ENCODE results near the gene ENPP1. TPM values are rescaled to one million over a fixed set of nuclear protein-coding genes. Genes with fewer than 3 reads are reported as not detected.

The ENPP1 gene
- polyA plus RNA-seq, 1 experiment = 30.4 TPM

GRCh38 chr6:131763749-131764148, 44.1 kb upstream of the ENPP1 start:
- ChIA-PET POLR2A (no interaction called here), CTCF (no interaction called here)
- Histone ChIP-seq H3K9me3 (ENCODE audit: control insufficient read depth, insufficient read depth, low read length) (no peaks in the 10 kb centered on the region), H3K27ac (ENCODE audit: low read depth, low read length) (no peak overlapping the region), H3K27me3 (ENCODE audit: control insufficient read depth, insufficient read depth, low read length) (no peaks in the 10 kb centered on the region), H3K4me3 (ENCODE audit: low read depth, low read length) (no peak overlapping the region)
- no peak for DNase-seq (ENCODE audit: low read depth, low spot score)
- no peak for TF ChIP-seq CTCF (IDR thresholded peaks at IDR 0.05; ENCODE audit: low read depth, low read length)

GRCh38 chr6:131764350-131764749, 43.5 kb upstream of the ENPP1 start:
- no peak for DNase-seq (ENCODE audit: low read depth, low spot score)

GRCh38 chr6:131765081-131765803, 42.6 kb upstream of the ENPP1 start:
- POLR2A ChIA-PET = no interaction called here
- Histone ChIP-seq H3K4me3 (ENCODE audit: low read depth, low read length) (no peak overlapping the region), H3K9me3 (ENCODE audit: control insufficient read depth, insufficient read depth, low read length) (no peaks in the 10 kb centered on the region), H3K27me3 (ENCODE audit: control insufficient read depth, insufficient read depth, low read length) (no peaks in the 10 kb centered on the region), H3K27ac (ENCODE audit: low read depth, low read length) (no peak overlapping the region)
- no peak for TF ChIP-seq CTCF (IDR thresholded peaks at IDR 0.05; ENCODE audit: low read depth, low read length)
- no peak for DNase-seq (ENCODE audit: low read depth, low spot score)
- CTCF ChIA-PET = interaction anchor here (1.0 to 1.1 kb wide), 2 partner anchors 70 to 149 kb away, joined by 3 to 5 read pairs; no protein-coding TSS in a partner anchor

More at GRCh38 chr6:131764350-131764749, 43.5 kb upstream of the ENPP1 start:
- CTCF ChIA-PET = no interaction called here
- Histone ChIP-seq H3K9me3 (ENCODE audit: control insufficient read depth, insufficient read depth, low read length) (no peaks in the 10 kb centered on the region), H3K4me3 (ENCODE audit: low read depth, low read length) (no peak overlapping the region), H3K27ac (ENCODE audit: low read depth, low read length) (no peak overlapping the region), H3K27me3 (ENCODE audit: control insufficient read depth, insufficient read depth, low read length) (no peaks in the 10 kb centered on the region)
- no peak for TF ChIP-seq CTCF (IDR thresholded peaks at IDR 0.05; ENCODE audit: low read depth, low read length)
- POLR2A ChIA-PET = no interaction called here

GRCh38 chr6:131765804-131766135, 42.0 kb upstream of the ENPP1 start:
- no peak for DNase-seq (ENCODE audit: low read depth, low spot score)
- POLR2A ChIA-PET = no interaction called here
- H3K27ac ChIP-seq (ENCODE audit: low read depth, low read length) = no peak overlapping the region

More at GRCh38 chr6:131765804-131766135, 42.0 kb upstream of the ENPP1 start:
- Histone ChIP-seq H3K27me3 (ENCODE audit: control insufficient read depth, insufficient read depth, low read length) (no peaks in the 10 kb centered on the region), H3K9me3 (ENCODE audit: control insufficient read depth, insufficient read depth, low read length) (no peaks in the 10 kb centered on the region), H3K4me3 (ENCODE audit: low read depth, low read length) (no peak overlapping the region)
- CTCF ChIA-PET = interaction anchor here (1.0 to 1.8 kb wide), 3 partner anchors 70 to 149 kb away, joined by 3 to 8 read pairs (median 5); no protein-coding TSS in a partner anchor
- no peak for TF ChIP-seq CTCF (IDR thresholded peaks at IDR 0.05; ENCODE audit: low read depth, low read length)

Measured in AG04450 (cell line).